Omental fat pad (tissue), 4 donors: Measurements from ENCODE around the gene E2F7. TPM values are rescaled to one million over a fixed set of nuclear protein-coding genes. Genes with fewer than 3 reads are reported as not detected.
A peak's percentile ranks its signal among the peaks of the same experiment; 100 is the strongest.

Experiments used
- ATAC-seq: fragments of 150-250 bp; one replicate; pipeline ENCODE4 v1.9.1; 2016; ENCODE audit warnings: mild to moderate bottlenecking, moderate library complexity; ENCODE audit not compliant: low FRiP score
- DNase-seq: peaks from one replicate; pipeline ENCODE4 v3.0.0-alpha.2; 2019; ENCODE audit warnings: low spot score
- total RNA-seq, 4 donors: library from RNA; depleted of rRNA; stranded (reverse); fragments of >200 nt; gene quantifications; one replicate each; pipeline ENCODE4 v1.1.0, GENCODE V29; 2016
- TF ChIP-seq, protein P1 (sequence below), 3 donors: fragments of 450-650 bp; IDR thresholded peaks; one replicate each; pipeline ENCODE4 v1.5.1; 2016 to 2017; ENCODE audit warnings: antibody characterized with exemption in 3 of 3, mild to moderate bottlenecking in 3 of 3, moderate library complexity in 2 of 3

Gene E2F7, protein sequence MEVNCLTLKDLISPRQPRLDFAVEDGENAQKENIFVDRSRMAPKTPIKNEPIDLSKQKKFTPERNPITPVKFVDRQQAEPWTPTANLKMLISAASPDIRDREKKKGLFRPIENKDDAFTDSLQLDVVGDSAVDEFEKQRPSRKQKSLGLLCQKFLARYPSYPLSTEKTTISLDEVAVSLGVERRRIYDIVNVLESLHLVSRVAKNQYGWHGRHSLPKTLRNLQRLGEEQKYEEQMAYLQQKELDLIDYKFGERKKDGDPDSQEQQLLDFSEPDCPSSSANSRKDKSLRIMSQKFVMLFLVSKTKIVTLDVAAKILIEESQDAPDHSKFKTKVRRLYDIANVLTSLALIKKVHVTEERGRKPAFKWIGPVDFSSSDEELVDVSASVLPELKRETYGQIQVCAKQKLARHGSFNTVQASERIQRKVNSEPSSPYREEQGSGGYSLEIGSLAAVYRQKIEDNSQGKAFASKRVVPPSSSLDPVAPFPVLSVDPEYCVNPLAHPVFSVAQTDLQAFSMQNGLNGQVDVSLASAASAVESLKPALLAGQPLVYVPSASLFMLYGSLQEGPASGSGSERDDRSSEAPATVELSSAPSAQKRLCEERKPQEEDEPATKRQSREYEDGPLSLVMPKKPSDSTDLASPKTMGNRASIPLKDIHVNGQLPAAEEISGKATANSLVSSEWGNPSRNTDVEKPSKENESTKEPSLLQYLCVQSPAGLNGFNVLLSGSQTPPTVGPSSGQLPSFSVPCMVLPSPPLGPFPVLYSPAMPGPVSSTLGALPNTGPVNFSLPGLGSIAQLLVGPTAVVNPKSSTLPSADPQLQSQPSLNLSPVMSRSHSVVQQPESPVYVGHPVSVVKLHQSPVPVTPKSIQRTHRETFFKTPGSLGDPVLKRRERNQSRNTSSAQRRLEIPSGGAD
- total RNA-seq = under 1 TPM in 1 of 4 donors, not detected in 3; 0.36 TPM

DNA sequence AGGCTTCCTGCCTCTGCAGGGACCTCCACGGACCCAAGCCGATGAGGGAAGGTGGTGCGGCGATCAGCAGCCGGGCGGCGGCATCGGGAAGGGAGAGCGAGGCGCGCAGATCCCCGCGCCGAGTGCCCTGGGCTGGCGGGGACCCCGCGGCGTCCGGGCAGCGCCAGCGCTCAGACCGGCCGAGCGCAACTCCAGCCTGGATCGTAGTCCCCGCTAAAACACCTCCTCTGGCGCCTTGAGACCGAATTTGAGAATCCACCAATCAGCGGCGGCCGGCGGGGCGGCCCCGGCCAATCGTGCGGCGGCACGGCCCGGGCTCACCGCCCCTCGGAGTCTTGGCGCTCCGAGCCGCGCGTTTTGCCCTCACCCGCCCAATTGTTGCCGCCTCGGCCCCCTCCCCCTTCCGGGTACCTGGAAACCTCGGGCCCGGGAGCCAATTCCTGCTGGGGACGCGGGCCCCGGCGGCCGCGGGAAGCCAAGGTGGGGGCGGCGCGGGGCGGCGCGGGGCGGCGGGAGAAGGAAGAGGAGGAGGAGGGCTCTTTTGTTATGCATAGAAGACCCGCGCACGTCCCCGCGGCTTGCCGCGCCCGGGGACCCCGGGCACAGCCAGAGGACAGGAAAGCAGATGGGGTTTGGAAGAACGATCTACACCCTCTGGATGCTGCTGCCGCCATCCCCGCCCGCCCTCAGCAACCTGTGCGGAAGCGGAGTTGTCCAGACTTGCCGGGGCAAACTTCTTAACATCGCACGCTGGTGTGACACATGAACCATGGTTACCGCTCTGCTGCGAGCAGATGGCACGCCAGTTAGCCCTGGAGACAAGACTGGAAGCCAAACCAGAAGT, at the start of gene E2F7:
TSS of gene E2F7 (minus strand) at position 209 of the 844 bp plus-strand sequence. CDS start 934 bp downstream, outside the sequence.
- DNase-seq = peak; percentile 48
- ATAC-seq = peak; percentile 92
- TF ChIP-seq, protein P1, sequence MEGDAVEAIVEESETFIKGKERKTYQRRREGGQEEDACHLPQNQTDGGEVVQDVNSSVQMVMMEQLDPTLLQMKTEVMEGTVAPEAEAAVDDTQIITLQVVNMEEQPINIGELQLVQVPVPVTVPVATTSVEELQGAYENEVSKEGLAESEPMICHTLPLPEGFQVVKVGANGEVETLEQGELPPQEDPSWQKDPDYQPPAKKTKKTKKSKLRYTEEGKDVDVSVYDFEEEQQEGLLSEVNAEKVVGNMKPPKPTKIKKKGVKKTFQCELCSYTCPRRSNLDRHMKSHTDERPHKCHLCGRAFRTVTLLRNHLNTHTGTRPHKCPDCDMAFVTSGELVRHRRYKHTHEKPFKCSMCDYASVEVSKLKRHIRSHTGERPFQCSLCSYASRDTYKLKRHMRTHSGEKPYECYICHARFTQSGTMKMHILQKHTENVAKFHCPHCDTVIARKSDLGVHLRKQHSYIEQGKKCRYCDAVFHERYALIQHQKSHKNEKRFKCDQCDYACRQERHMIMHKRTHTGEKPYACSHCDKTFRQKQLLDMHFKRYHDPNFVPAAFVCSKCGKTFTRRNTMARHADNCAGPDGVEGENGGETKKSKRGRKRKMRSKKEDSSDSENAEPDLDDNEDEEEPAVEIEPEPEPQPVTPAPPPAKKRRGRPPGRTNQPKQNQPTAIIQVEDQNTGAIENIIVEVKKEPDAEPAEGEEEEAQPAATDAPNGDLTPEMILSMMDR (IDR thresholded peaks at IDR 0.05) = no peak

GRCh38 chr12:77113971-77114370, 48.6 kb upstream of the E2F7 start:
- TF ChIP-seq, protein P1 (IDR thresholded peaks at IDR 0.05) = no peak
- ATAC-seq (no peak), DNase-seq (no peak)

- TF ChIP-seq, protein P1 (IDR thresholded peaks at IDR 0.05) = no peak
- DNase-seq = no peak
- no peak for ATAC-seq
These were observed 43.3 kb upstream of the E2F7 start for GRCh38 chr12:77108707-77109106.

- TF ChIP-seq, protein P1 (IDR thresholded peaks at IDR 0.05) = no peak
- no peak for ATAC-seq
These were observed 41.8 kb upstream of the E2F7 start for GRCh38 chr12:77107121-77107520.

DNA sequence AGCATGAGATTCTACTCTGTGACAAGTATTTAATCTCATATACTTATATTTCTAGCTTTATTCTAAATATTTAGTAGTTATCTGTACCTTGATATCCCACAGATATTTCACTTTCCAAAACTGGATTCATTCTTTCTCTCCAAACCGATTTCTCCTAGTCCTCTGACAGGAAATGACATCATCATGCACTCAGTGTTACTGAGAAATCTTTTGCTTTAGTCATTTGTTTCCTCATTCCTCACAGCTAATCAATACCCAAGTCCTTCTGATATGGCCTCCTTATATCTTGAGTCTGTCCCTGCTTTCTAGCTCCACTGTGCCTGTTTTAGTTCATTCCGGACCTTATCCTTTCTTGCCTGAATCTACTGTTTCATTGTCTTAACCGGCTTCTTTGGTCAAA, 39.4 kb upstream of the E2F7 start:
- TF ChIP-seq, protein P1 (IDR thresholded peaks at IDR 0.05) = no peak
- ATAC-seq (no peak), DNase-seq (no peak)

More at GRCh38 chr12:77107121-77107520, 41.8 kb upstream of the E2F7 start:
- DNase-seq = no peak

GRCh38 chr12:77104286-77104685, 38.9 kb upstream of the E2F7 start:
- TF ChIP-seq, protein P1 (IDR thresholded peaks at IDR 0.05) = no peak
- no peak for ATAC-seq
- DNase-seq = no peak
